ENCODE results near the gene ERCC1. TPM values are rescaled to one million over a fixed set of nuclear protein-coding genes. Genes with fewer than 3 reads are reported as not detected.

ERCC1 gene
- total RNA-seq, 6 experiments from 2014 or later: 19.2 to 29.4 (median 22.6) TPM

GRCh38 chr19:45451850-45452387 is 28.2 kb upstream of the ERCC1 start:
- no peak overlapping the region for H3K27ac ChIP-seq
- no peaks in the 10 kb centered on the region for H3K27me3 ChIP-seq
- no peaks in the 10 kb centered on the region for H3K36me3 ChIP-seq
- 55% methylated on average over 9 of the region's 12 CpGs for WGBS (ENCODE audit: insufficient coverage, low coverage, low lambda C conversion rate, missing lambda C conversion rate)
- H3K4me1 ChIP-seq: peaks cover 0 to 8% (median 2%) of the 10 kb centered on the region in 4 donors
- no peak for ATAC-seq
- no peak overlapping the region for H3K4me3 ChIP-seq
- no peak for DNase-seq
- intact Hi-C loops (cut with DNase I): no loop called here
- no peaks in the 10 kb centered on the region for H3K9me3 ChIP-seq
- TF ChIP-seq, protein P1, sequence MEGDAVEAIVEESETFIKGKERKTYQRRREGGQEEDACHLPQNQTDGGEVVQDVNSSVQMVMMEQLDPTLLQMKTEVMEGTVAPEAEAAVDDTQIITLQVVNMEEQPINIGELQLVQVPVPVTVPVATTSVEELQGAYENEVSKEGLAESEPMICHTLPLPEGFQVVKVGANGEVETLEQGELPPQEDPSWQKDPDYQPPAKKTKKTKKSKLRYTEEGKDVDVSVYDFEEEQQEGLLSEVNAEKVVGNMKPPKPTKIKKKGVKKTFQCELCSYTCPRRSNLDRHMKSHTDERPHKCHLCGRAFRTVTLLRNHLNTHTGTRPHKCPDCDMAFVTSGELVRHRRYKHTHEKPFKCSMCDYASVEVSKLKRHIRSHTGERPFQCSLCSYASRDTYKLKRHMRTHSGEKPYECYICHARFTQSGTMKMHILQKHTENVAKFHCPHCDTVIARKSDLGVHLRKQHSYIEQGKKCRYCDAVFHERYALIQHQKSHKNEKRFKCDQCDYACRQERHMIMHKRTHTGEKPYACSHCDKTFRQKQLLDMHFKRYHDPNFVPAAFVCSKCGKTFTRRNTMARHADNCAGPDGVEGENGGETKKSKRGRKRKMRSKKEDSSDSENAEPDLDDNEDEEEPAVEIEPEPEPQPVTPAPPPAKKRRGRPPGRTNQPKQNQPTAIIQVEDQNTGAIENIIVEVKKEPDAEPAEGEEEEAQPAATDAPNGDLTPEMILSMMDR (IDR thresholded peaks at IDR 0.05): no peak
- no peak for TF ChIP-seq POLR2A (IDR thresholded peaks at IDR 0.05)

- intact Hi-C loops (cut with DNase I): no loop called here
- TF ChIP-seq, protein P1 (IDR thresholded peaks at IDR 0.05): no peak
- no peak for TF ChIP-seq POLR2A (IDR thresholded peaks at IDR 0.05)
- ATAC-seq (peak in 1 of 4 donors; percentile 1), DNase-seq (no peak)
- H3K27me3 ChIP-seq: no peaks in the 10 kb centered on the region
- H3K36me3 ChIP-seq: no peaks in the 10 kb centered on the region
- WGBS (ENCODE audit: insufficient coverage, low coverage, low lambda C conversion rate, missing lambda C conversion rate): 13% methylated on average over 16 of the region's 28 CpGs
- H3K4me1 ChIP-seq: peaks cover 0 to 8% (median 2%) of the 10 kb centered on the region in 4 donors
- H3K9me3 ChIP-seq: no peaks in the 10 kb centered on the region
- peak overlapping the region; percentile 45 to 58 (median 49) for H3K4me3 ChIP-seq
- peak overlapping the region; percentile 31 to 52 (median 38) for H3K27ac ChIP-seq
Observed at GRCh38 chr19:45451131-45451849, 27.6 kb upstream of the ERCC1 start.

- no peaks in the 10 kb centered on the region for H3K27me3 ChIP-seq
- peaks cover 0 to 4% (median under 1%) of the 10 kb centered on the region in 4 donors for H3K4me1 ChIP-seq
- peak; percentile 4 to 27 (median 14) for ATAC-seq
- TF ChIP-seq, protein P1 (IDR thresholded peaks at IDR 0.05): no peak
- no peak for TF ChIP-seq POLR2A (IDR thresholded peaks at IDR 0.05)
- peak overlapping the region; percentile 45 to 58 (median 49) for H3K4me3 ChIP-seq
- no peaks in the 10 kb centered on the region for H3K36me3 ChIP-seq
- no peak for DNase-seq
- peak overlapping the region in 2 of 3 donors; percentile 28 to 30 for H3K27ac ChIP-seq
- WGBS (ENCODE audit: insufficient coverage, low coverage, low lambda C conversion rate, missing lambda C conversion rate): 19% methylated on average over 5 of the region's 5 CpGs
- H3K9me3 ChIP-seq: no peaks in the 10 kb centered on the region
- intact Hi-C loops (cut with DNase I): no loop called here
Observed at GRCh38 chr19:45450012-45450333, 26.3 kb upstream of the ERCC1 start.

GRCh38 chr19:45448887-45449299 is 25.2 kb upstream of the ERCC1 start:
- Histone ChIP-seq H3K36me3 (no peaks in the 10 kb centered on the region), H3K4me1 (peaks cover 0 to 12% (median 6%) of the 10 kb centered on the region in 4 donors), H3K4me3 (no peak overlapping the region), H3K27ac (no peak overlapping the region), H3K27me3 (no peaks in the 10 kb centered on the region), H3K9me3 (no peaks in the 10 kb centered on the region)
- WGBS (ENCODE audit: insufficient coverage, low coverage, low lambda C conversion rate, missing lambda C conversion rate): 69% methylated on average over 7 of the region's 7 CpGs
- ATAC-seq: no peak
- intact Hi-C loops (cut with DNase I): no loop called here
- DNase-seq: no peak
- TF ChIP-seq, protein P1 (IDR thresholded peaks at IDR 0.05): no peak
- TF ChIP-seq POLR2A (IDR thresholded peaks at IDR 0.05): no peak

Data from right lobe of liver (tissue), 6 donors.